ENCODE measurements around the gene HNF4A. TPM values are rescaled to one million over a fixed set of nuclear protein-coding genes. Genes with fewer than 3 reads are reported as not detected.

Gene HNF4A
- polyA plus RNA-seq, 1 donor from 2014 or later: not detected

- no peak overlapping the region for H3K4me3 ChIP-seq (ENCODE audit: low read length)
- no peak overlapping the region for H3K9ac ChIP-seq (ENCODE audit: low read length)
- no peak overlapping the region for H3K4me2 ChIP-seq (ENCODE audit: low read length)
- H3K9me3 ChIP-seq (ENCODE audit: low read length): no peaks in the 10 kb centered on the region
- TF ChIP-seq, protein P1, sequence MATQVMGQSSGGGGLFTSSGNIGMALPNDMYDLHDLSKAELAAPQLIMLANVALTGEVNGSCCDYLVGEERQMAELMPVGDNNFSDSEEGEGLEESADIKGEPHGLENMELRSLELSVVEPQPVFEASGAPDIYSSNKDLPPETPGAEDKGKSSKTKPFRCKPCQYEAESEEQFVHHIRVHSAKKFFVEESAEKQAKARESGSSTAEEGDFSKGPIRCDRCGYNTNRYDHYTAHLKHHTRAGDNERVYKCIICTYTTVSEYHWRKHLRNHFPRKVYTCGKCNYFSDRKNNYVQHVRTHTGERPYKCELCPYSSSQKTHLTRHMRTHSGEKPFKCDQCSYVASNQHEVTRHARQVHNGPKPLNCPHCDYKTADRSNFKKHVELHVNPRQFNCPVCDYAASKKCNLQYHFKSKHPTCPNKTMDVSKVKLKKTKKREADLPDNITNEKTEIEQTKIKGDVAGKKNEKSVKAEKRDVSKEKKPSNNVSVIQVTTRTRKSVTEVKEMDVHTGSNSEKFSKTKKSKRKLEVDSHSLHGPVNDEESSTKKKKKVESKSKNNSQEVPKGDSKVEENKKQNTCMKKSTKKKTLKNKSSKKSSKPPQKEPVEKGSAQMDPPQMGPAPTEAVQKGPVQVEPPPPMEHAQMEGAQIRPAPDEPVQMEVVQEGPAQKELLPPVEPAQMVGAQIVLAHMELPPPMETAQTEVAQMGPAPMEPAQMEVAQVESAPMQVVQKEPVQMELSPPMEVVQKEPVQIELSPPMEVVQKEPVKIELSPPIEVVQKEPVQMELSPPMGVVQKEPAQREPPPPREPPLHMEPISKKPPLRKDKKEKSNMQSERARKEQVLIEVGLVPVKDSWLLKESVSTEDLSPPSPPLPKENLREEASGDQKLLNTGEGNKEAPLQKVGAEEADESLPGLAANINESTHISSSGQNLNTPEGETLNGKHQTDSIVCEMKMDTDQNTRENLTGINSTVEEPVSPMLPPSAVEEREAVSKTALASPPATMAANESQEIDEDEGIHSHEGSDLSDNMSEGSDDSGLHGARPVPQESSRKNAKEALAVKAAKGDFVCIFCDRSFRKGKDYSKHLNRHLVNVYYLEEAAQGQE (IDR thresholded peaks at IDR 0.05; ENCODE audit: borderline replicate concordance): no peak
- TF ChIP-seq POLR2AphosphoS5 (IDR thresholded peaks at IDR 0.05) (no peak), TAF1 (IDR thresholded peaks at IDR 0.05; ENCODE audit: low read depth) (no peak), EZH2 (IDR thresholded peaks at IDR 0.05; ENCODE audit: borderline replicate concordance, insufficient read depth, low read length, poor library complexity, severe bottlenecking) (no peak), CTCF (IDR thresholded peaks at IDR 0.05; ENCODE audit: poor library complexity, severe bottlenecking) (no peak), MXI1 (conservative IDR thresholded peaks at IDR 0.05; ENCODE audit: poor library complexity, severe bottlenecking) (no peak), RAD21 (conservative IDR thresholded peaks at IDR 0.05) (no peak), EP300 (conservative IDR thresholded peaks at IDR 0.05; ENCODE audit: poor library complexity, severe bottlenecking) (no peak), SMC3 (conservative IDR thresholded peaks at IDR 0.05; ENCODE audit: poor library complexity) (no peak)
- no peak overlapping the region for H2AFZ ChIP-seq (ENCODE audit: low read depth, low read length)
- no peaks in the 10 kb centered on the region for H3F3A ChIP-seq (ENCODE audit: insufficient read depth, low read length, poor library complexity, severe bottlenecking)
- no peaks in the 10 kb centered on the region for H3K9me2 ChIP-seq (ENCODE audit: insufficient read depth, low read length)
- no peaks in the 10 kb centered on the region for H3K79me2 ChIP-seq (replicated peaks; ENCODE audit: insufficient read depth, low read length)
- H3K27ac ChIP-seq (ENCODE audit: low read length): no peak overlapping the region
- H4K20me1 ChIP-seq (ENCODE audit: insufficient read depth): no peaks in the 10 kb centered on the region
- no peaks in the 10 kb centered on the region for H3K36me3 ChIP-seq (ENCODE audit: insufficient read depth, low read length)
- H3K27me3 ChIP-seq (ENCODE audit: insufficient read depth, low read depth, low read length): no peaks in the 10 kb centered on the region
These were observed 7.0 kb downstream of the HNF4A start for GRCh38 chr20:44362466-44362940.

- no peaks in the 10 kb centered on the region for H3K9me2 ChIP-seq (ENCODE audit: insufficient read depth, low read length)
- no peaks in the 10 kb centered on the region for H3F3A ChIP-seq (ENCODE audit: insufficient read depth, low read length, poor library complexity, severe bottlenecking)
- no peaks in the 10 kb centered on the region for H3K9me3 ChIP-seq (ENCODE audit: low read length)
- TF ChIP-seq, protein P1 (IDR thresholded peaks at IDR 0.05; ENCODE audit: borderline replicate concordance): no peak
- TF ChIP-seq MXI1 (conservative IDR thresholded peaks at IDR 0.05; ENCODE audit: poor library complexity, severe bottlenecking): no peak
- no peak for TF ChIP-seq POLR2AphosphoS5 (IDR thresholded peaks at IDR 0.05)
- TF ChIP-seq EP300 (conservative IDR thresholded peaks at IDR 0.05; ENCODE audit: poor library complexity, severe bottlenecking): no peak
- TF ChIP-seq RAD21 (conservative IDR thresholded peaks at IDR 0.05): no peak
- no peak for TF ChIP-seq EZH2 (IDR thresholded peaks at IDR 0.05; ENCODE audit: borderline replicate concordance, insufficient read depth, low read length, poor library complexity, severe bottlenecking)
- no peak for TF ChIP-seq CTCF (IDR thresholded peaks at IDR 0.05; ENCODE audit: poor library complexity, severe bottlenecking)
- no peak for TF ChIP-seq TAF1 (IDR thresholded peaks at IDR 0.05; ENCODE audit: low read depth)
- no peak for TF ChIP-seq SMC3 (conservative IDR thresholded peaks at IDR 0.05; ENCODE audit: poor library complexity)
- H3K27me3 ChIP-seq (ENCODE audit: insufficient read depth, low read depth, low read length): no peaks in the 10 kb centered on the region
- H3K4me2 ChIP-seq (ENCODE audit: low read length): no peak overlapping the region
- H3K4me3 ChIP-seq (ENCODE audit: low read length): no peak overlapping the region
- H3K36me3 ChIP-seq (ENCODE audit: insufficient read depth, low read length): no peaks in the 10 kb centered on the region
- H3K27ac ChIP-seq (ENCODE audit: low read length): no peak overlapping the region
- no peak overlapping the region for H2AFZ ChIP-seq (ENCODE audit: low read depth, low read length)
- no peak overlapping the region for H3K9ac ChIP-seq (ENCODE audit: low read length)
- no peaks in the 10 kb centered on the region for H3K79me2 ChIP-seq (replicated peaks; ENCODE audit: insufficient read depth, low read length)
- no peaks in the 10 kb centered on the region for H4K20me1 ChIP-seq (ENCODE audit: insufficient read depth)
These were observed 8.6 kb downstream of the HNF4A start for GRCh38 chr20:44364068-44364467.
